NCI-H345 treated with DMSO at 0.1 percent for 48 hours (cell line): Measurements from ENCODE around the gene SV2B.
A peak's percentile ranks its signal among the peaks of the same experiment; 100 is the strongest.
"Not testable (repeated sequence)": the region's sequence is repeated elsewhere in the genome, so short reads cannot be mapped to it uniquely, and the experiment has no call there.

ENCODE experiments used
- DNase-seq: peaks from one replicate; lab custom pipeline; 2025; ENCODE audit not compliant: unreplicated experiment; lab: John Stamatoyannopoulos, UW

Gene SV2B

GRCh38 chr15:91099995-91100813, at the start of gene SV2B:
Gene SV2B (plus strand): TSS chr15:91100257. CDS start chr15:91226264, 126,007 bp downstream.
- DNase-seq: peak; percentile 38

GRCh38 chr15:91051248-91051647, 48.8 kb upstream of the SV2B start:
- no peak for DNase-seq

GRCh38 chr15:91054816-91055215, 45.2 kb upstream of the SV2B start:
- no peak for DNase-seq

- peak; percentile 76 for DNase-seq
These were observed 44.3 kb upstream of the SV2B start for GRCh38 chr15:91055548-91056331.

GRCh38 chr15:91061230-91061629, 38.8 kb upstream of the SV2B start:
- no peak for DNase-seq

GRCh38 chr15:91061997-91062396, 38.1 kb upstream of the SV2B start:
- no peak for DNase-seq

GRCh38 chr15:91065505-91065904, 34.6 kb upstream of the SV2B start:
- DNase-seq: no peak

- no peak for DNase-seq
These were observed 33.0 kb upstream of the SV2B start for GRCh38 chr15:91067036-91067435.

- no peak for DNase-seq
These were observed 31.6 kb upstream of the SV2B start for GRCh38 chr15:91068436-91068835.

GRCh38 chr15:91068966-91069365, 31.1 kb upstream of the SV2B start:
- DNase-seq: no peak

GRCh38 chr15:91070872-91071271, 29.2 kb upstream of the SV2B start:
- no peak for DNase-seq

GRCh38 chr15:91072161-91072560, 27.9 kb upstream of the SV2B start:
- DNase-seq: no peak

GRCh38 chr15:91073077-91073476, 27.0 kb upstream of the SV2B start:
- DNase-seq: no peak

- DNase-seq: no peak
These were observed 26.3 kb upstream of the SV2B start for GRCh38 chr15:91073768-91074167.

GRCh38 chr15:91075739-91076138, 24.3 kb upstream of the SV2B start:
- no peak for DNase-seq

- no peak for DNase-seq
These were observed 23.0 kb upstream of the SV2B start for GRCh38 chr15:91077029-91077428.

GRCh38 chr15:91093866-91094265, 6.2 kb upstream of the SV2B start:
- DNase-seq: not testable (repeated sequence)

- no peak for DNase-seq
These were observed 1.6 kb upstream of the SV2B start for GRCh38 chr15:91098451-91098850.

GRCh38 chr15:91099616-91099994, 452 bp upstream of the SV2B start:
- no peak for DNase-seq

GRCh38 chr15:91100814-91101607, 954 bp downstream of the SV2B start:
- no peak for DNase-seq

- no peak for DNase-seq
These were observed 1.5 kb downstream of the SV2B start for GRCh38 chr15:91101608-91101920.
